AG04450 (cell line): Measurements from ENCODE around the gene CASP7. TPM values are rescaled to one million over a fixed set of nuclear protein-coding genes. Genes with fewer than 3 reads are reported as not detected.
"Not testable (repeated sequence)": the region's sequence is repeated elsewhere in the genome, so short reads cannot be mapped to it uniquely, and the experiment has no call there.

Source experiments
- CTCF ChIA-PET: fragments of 300-600, 350-600 bp; formaldehyde crosslinking; extraction: SDS; loops from one replicate; lab custom pipeline; 2022; ENCODE audit warnings: antibody characterized with exemption, inconsistent platforms; lab: Charles Lee
- POLR2A ChIA-PET: fragments of 350-600 bp; formaldehyde crosslinking; extraction: SDS; loops from one replicate; lab custom pipeline; 2021; ENCODE audit warnings: antibody characterized with exemption, inconsistent platforms; lab: Yijun Ruan, JAX
- DNase-seq: peaks from one replicate; pipeline ENCODE4 v3.0.0-alpha.2; 2011; ENCODE audit warnings: low read depth, low spot score
- H3K27ac ChIP-seq: one replicate; pipeline ENCODE4 v1.5.1; 2012; ENCODE audit warnings: low read depth, low read length, control low read depth
- H3K27me3 ChIP-seq: one replicate; pipeline ENCODE4 v1.6.0; 2012; ENCODE audit warnings: low read length; ENCODE audit not compliant: control insufficient read depth, insufficient read depth
- H3K4me3 ChIP-seq: 2 replicates; pipeline ENCODE4 v1.5.1; 2011; ENCODE audit warnings: mild to moderate bottlenecking, low read depth, low read length, control low read depth
- H3K9me3 ChIP-seq: 2 replicates; pipeline ENCODE4 v1.5.1; 2012; ENCODE audit warnings: low read length; ENCODE audit not compliant: control insufficient read depth, insufficient read depth
- polyA plus RNA-seq: library from polyadenylated mRNA; depleted of rRNA; stranded (reverse); fragments of >200 nt; gene quantifications from 2 replicates; pipeline ENCODE4 v1.2.3, GENCODE V29; 2011
- TF ChIP-seq, protein P1 (sequence below): IDR thresholded peaks from 2 replicates; pipeline ENCODE4 v1.5.1; 2011; ENCODE audit warnings: low read depth, low read length, control low read depth, inconsistent platforms

CASP7 gene
- polyA plus RNA-seq, 1 experiment = 33.7 TPM

DNA sequence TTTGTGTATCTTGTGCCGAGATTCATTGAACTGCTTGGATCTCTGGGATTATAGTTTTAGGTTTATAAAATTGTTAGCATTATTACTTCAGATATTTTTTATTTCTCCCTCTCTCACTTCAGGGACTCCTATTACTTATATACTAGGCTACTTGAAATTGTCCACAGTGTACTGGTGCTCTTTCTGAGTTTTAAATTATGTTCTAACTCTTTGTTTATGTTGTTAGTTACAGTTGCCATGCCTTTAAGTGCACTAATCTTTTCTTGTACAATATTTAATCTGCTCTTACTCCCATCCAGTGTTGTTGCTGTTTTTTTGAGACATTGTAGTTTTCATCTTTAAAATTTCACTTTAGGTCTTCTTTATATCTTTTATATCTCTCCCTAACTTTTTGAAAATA is 84.9 kb downstream of the CASP7 start:
- H3K27me3 ChIP-seq = peaks cover under 1% of the 10 kb centered on the region
- POLR2A ChIA-PET = no interaction called here
- CTCF ChIA-PET = no interaction called here

DNA sequence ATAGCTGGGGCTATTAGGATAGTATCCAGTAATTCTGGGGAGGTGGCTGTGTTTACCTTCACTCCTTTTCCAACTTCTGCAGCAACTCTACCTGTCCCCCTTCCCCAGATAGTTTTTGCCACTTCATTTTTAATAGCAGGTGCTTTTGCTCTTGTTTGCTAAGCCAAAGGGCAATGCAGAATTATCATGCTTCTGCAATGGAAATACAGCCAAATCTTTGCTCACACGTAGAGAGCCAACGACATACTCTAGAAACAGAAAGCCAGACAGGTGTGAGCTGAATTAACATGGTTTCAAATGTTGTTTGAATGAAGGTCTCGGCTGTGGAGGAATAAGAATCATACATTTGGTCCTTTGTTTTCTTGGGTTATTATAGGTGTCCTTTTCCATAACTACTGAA is 86.2 kb downstream of the CASP7 start:
- no peaks in the 10 kb centered on the region for H3K9me3 ChIP-seq
- no peak overlapping the region for H3K27ac ChIP-seq
- no peak for DNase-seq
- ChIA-PET POLR2A (no interaction called here), CTCF (no interaction called here)
- H3K27me3 ChIP-seq = peaks cover 8% of the 10 kb centered on the region
- TF ChIP-seq, protein P1, sequence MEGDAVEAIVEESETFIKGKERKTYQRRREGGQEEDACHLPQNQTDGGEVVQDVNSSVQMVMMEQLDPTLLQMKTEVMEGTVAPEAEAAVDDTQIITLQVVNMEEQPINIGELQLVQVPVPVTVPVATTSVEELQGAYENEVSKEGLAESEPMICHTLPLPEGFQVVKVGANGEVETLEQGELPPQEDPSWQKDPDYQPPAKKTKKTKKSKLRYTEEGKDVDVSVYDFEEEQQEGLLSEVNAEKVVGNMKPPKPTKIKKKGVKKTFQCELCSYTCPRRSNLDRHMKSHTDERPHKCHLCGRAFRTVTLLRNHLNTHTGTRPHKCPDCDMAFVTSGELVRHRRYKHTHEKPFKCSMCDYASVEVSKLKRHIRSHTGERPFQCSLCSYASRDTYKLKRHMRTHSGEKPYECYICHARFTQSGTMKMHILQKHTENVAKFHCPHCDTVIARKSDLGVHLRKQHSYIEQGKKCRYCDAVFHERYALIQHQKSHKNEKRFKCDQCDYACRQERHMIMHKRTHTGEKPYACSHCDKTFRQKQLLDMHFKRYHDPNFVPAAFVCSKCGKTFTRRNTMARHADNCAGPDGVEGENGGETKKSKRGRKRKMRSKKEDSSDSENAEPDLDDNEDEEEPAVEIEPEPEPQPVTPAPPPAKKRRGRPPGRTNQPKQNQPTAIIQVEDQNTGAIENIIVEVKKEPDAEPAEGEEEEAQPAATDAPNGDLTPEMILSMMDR = no peak
- no peak overlapping the region for H3K4me3 ChIP-seq

More for the DNA sequence above, 84.9 kb downstream of the CASP7 start:
- no peak for DNase-seq
- H3K9me3 ChIP-seq = no peaks in the 10 kb centered on the region
- no peak overlapping the region for H3K27ac ChIP-seq
- no peak overlapping the region for H3K4me3 ChIP-seq
- TF ChIP-seq, protein P1 = no peak

DNA sequence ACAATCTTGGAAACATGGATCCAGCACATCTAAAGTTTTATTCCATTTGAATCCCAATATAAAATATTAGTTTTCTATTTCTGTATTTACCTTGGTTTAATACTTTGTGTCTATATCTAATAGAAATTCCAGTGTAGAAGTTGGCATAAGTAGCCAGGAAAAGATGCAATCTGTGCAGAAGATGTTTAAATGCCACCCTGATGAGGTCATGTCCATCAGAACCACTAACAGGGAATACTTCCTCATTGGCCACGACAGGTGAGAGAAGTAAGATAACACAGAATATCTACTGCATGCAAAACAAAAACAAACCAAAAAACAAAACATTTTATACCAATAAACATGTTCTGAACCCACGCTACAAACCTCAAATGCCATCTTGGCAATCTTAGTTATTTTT is 87.5 kb downstream of the CASP7 start:
- TF ChIP-seq, protein P1 = no peak
- CTCF ChIA-PET = no interaction called here
- POLR2A ChIA-PET = no interaction called here
- H3K9me3 ChIP-seq = no peaks in the 10 kb centered on the region
- DNase-seq = no peak
- H3K27me3 ChIP-seq = peaks cover 9% of the 10 kb centered on the region
- H3K4me3 ChIP-seq = no peak overlapping the region
- no peak overlapping the region for H3K27ac ChIP-seq

DNA sequence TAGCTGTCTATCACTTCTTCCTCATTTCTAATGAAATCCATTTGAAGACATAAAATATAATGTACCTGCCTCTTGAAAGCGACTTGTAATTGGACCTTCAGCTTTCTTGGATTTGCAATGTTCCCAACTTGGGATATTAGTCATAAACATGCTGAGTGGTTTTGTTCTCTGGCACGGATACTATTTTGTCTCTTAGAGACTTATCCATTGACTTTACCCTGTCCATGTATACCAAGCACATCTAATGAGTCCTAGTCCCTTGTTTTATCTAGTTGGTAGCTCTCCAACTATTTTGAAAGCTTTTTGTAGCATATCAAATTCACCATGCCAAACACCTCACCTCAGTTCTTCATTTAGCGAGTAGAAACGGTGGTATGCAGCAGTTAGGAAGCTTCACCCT is 90.6 kb downstream of the CASP7 start:
- TF ChIP-seq, protein P1 = no peak
- POLR2A ChIA-PET = no interaction called here
- H3K27ac ChIP-seq = no peak overlapping the region
- DNase-seq = no peak
- H3K4me3 ChIP-seq = no peak overlapping the region
- CTCF ChIA-PET = no interaction called here
- no peaks in the 10 kb centered on the region for H3K9me3 ChIP-seq
- H3K27me3 ChIP-seq = peaks cover 9% of the 10 kb centered on the region

DNA sequence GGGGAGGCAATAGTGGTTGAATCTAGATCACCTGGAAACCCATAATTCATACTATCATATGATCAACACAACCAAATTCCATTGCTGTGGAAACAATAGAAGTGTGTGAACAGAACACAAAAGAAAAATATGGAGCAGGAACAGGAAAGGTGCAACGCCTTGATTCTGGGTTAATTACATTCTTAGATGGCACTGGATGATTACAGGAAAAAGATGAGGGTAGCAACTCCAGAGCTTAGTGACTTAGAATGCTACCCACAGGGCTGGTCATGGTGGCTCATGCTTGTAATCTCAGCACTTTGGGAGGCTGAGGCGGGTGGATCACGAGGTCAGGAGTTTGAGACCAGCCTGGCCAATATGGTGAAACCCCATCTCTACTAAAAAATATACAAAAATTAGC is 91.4 kb downstream of the CASP7 start:
- DNase-seq, H3K27me3 ChIP-seq, H3K4me3 ChIP-seq, CTCF ChIA-PET, H3K9me3 ChIP-seq, H3K27ac ChIP-seq, POLR2A ChIA-PET: not testable (repeated sequence)
